HepG2 (cell line): Measurements from ENCODE around the gene ZSCAN1. TPM values are rescaled to one million over a fixed set of nuclear protein-coding genes. Genes with fewer than 3 reads are reported as not detected.

Experiments
- ARID2 ChIP-seq: sonication (generic); formaldehyde crosslinking; IDR thresholded peaks from 2 replicates; pipeline ENCODE4 v1.8.1; 2022; ENCODE audit warnings: mild to moderate bottlenecking, missing genetic modification reagents, borderline replicate concordance
- MAFK ChIP-seq, 2 experiments: IDR thresholded peaks in 1 of 2; conservative IDR thresholded peaks in 1 of 2; 2 replicates each; pipeline ENCODE4 v1.6.1; 2011; ENCODE audit warnings: improper control_type of control experiment in 2 of 2, low read length in 2 of 2
- MYC ChIP-seq: sonication (generic); formaldehyde crosslinking; IDR thresholded peaks from 2 replicates; pipeline ENCODE4 v1.9.0; 2021; ENCODE audit warnings: missing genetic modification reagents, borderline replicate concordance
- NR1H2 ChIP-seq: sonication (generic); formaldehyde crosslinking; IDR thresholded peaks from 2 replicates; pipeline ENCODE4 v1.8.1; 2022; ENCODE audit warnings: low read depth, missing genetic modification reagents, borderline replicate concordance
- RBM39 ChIP-seq: fragments of 200-400 bp; formaldehyde crosslinking; IDR thresholded peaks from one replicate; pipeline ENCODE4 v1.6.1; 2018; ENCODE audit warnings: antibody characterized with exemption, mild to moderate bottlenecking, low read depth, low read length; ENCODE audit not compliant: poor library complexity, severe bottlenecking
- ZEB1 ChIP-seq: IDR thresholded peaks from 2 replicates; pipeline ENCODE4 v1.6.1; 2012; ENCODE audit warnings: mild to moderate bottlenecking, low read depth, inconsistent platforms; ENCODE audit not compliant: insufficient replicate concordance
- ZNF101 ChIP-seq: sonication (generic); formaldehyde crosslinking; IDR thresholded peaks from 2 replicates; pipeline ENCODE4 v1.4.0; 2020; ENCODE audit warnings: mild to moderate bottlenecking, low read depth, missing genetic modification reagents, borderline replicate concordance
- ZNF24 ChIP-seq: fragments of 450-650 bp; IDR thresholded peaks from 2 replicates; pipeline ENCODE4 v1.6.1; 2017; ENCODE audit warnings: antibody characterized with exemption, mild to moderate bottlenecking
- ZNF263 ChIP-seq: sonication (generic); formaldehyde crosslinking; IDR thresholded peaks from 2 replicates; pipeline ENCODE4 v1.4.0; 2020; ENCODE audit warnings: missing genetic modification reagents
- ZNF530 ChIP-seq: sonication (generic); formaldehyde crosslinking; IDR thresholded peaks from 2 replicates; pipeline ENCODE4 v1.5.0; 2020; ENCODE audit warnings: low read depth, mild to moderate bottlenecking, missing genetic modification reagents
- ZNF878 ChIP-seq: sonication (generic); formaldehyde crosslinking; IDR thresholded peaks from 2 replicates; pipeline ENCODE4 v1.8.1; 2023; ENCODE audit warnings: mild to moderate bottlenecking, missing genetic modification reagents, moderate library complexity
- polyA plus RNA-seq, 8 experiments: library from polyadenylated mRNA; depleted of rRNA in 3 of 8; stranded (reverse) in 7 of 8; unstranded in 1 of 8; fragments of >200 nt; fragmentation: Illumina TruSeq in 4 of 8; extraction: Trizol in 4 of 8; gene quantifications; 2 replicates each; pipeline versions ENCODE4 v1.2.1 to v1.2.3, GENCODE V29; 2011 to 2016; ENCODE audit warnings: low read depth in 4 of 8, missing spikeins in 1 of 8, mixed read lengths in 1 of 8; ENCODE audit not compliant: insufficient read depth in 1 of 8
- total RNA-seq, 5 experiments: library from RNA; depleted of rRNA; stranded (reverse); fragments of >200 nt; fragmentation: Illumina TruSeq; extraction: Trizol; gene quantifications; 2 replicates each; pipeline ENCODE4 v1.2.3, GENCODE V29; 2016; ENCODE audit warnings: low read depth in 1 of 5
- TF ChIP-seq, protein P1 (sequence below): sonication (generic); formaldehyde crosslinking; IDR thresholded peaks from 2 replicates; pipeline ENCODE4 v1.4.0; 2020; ENCODE audit warnings: missing genetic modification reagents, borderline replicate concordance
- TF ChIP-seq, protein P2 (sequence below): sonication (generic); formaldehyde crosslinking; IDR thresholded peaks from 2 replicates; pipeline ENCODE4 v1.8.0; 2022; ENCODE audit warnings: mild to moderate bottlenecking, missing genetic modification reagents
- TF ChIP-seq, protein P3 (sequence below): sonication (generic); formaldehyde crosslinking; IDR thresholded peaks from 2 replicates; pipeline ENCODE4 v1.4.0; 2020; ENCODE audit warnings: missing genetic modification reagents, mild to moderate bottlenecking, borderline replicate concordance
- TF ChIP-seq, protein P4 (sequence below): sonication (generic); formaldehyde crosslinking; conservative IDR thresholded peaks from 2 replicates; pipeline ENCODE4 v1.8.0; 2022; ENCODE audit warnings: low read depth, missing genetic modification reagents
- TF ChIP-seq, protein P5 (sequence below): sonication (generic); formaldehyde crosslinking; IDR thresholded peaks from 2 replicates; pipeline ENCODE4 v1.5.0; 2020; ENCODE audit warnings: missing genetic modification reagents
- TF ChIP-seq, protein P6 (sequence below): IDR thresholded peaks from 2 replicates; pipeline ENCODE4 v1.6.1; 2016; ENCODE audit warnings: missing compliant biosample characterization, missing genetic modification reagents, borderline replicate concordance

The ZSCAN1 gene
- total and polyA plus RNA-seq, 2 of the 13 experiments (the other 11 are each of a cell fraction or from before 2014, with no cell fraction given): not detected

DNA sequence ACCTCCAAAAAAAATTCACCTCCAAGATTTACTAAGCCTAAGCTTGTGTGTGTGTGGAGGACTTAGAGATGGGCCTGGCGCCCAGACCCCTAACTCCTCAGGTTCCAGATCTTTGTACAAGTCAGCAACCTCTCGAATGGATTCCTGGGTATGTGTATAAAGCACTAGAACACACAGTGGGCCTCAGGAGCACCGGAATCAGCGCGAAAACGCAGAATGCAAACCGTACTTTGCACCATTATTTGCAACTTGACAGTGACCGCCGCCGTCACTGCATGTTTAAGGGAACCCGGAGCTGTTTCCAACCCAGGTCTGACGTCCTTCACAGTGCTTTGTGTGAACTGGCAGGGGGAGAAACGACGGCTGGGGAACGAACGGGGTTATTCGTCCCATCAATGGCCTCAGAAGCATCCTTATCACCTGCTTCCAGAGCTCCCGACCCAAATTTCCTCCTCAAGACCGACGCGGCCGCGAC is 31.9 kb upstream of the ZSCAN1 start (continued):
- TF ChIP-seq ARID2 (CRISPR knock-in tag): no peak
- no peak for TF ChIP-seq ZNF24
- no peak for TF ChIP-seq ZNF263 (CRISPR knock-in tag)
- no peak for TF ChIP-seq ZNF530 (CRISPR knock-in tag)
- TF ChIP-seq, protein P1, sequence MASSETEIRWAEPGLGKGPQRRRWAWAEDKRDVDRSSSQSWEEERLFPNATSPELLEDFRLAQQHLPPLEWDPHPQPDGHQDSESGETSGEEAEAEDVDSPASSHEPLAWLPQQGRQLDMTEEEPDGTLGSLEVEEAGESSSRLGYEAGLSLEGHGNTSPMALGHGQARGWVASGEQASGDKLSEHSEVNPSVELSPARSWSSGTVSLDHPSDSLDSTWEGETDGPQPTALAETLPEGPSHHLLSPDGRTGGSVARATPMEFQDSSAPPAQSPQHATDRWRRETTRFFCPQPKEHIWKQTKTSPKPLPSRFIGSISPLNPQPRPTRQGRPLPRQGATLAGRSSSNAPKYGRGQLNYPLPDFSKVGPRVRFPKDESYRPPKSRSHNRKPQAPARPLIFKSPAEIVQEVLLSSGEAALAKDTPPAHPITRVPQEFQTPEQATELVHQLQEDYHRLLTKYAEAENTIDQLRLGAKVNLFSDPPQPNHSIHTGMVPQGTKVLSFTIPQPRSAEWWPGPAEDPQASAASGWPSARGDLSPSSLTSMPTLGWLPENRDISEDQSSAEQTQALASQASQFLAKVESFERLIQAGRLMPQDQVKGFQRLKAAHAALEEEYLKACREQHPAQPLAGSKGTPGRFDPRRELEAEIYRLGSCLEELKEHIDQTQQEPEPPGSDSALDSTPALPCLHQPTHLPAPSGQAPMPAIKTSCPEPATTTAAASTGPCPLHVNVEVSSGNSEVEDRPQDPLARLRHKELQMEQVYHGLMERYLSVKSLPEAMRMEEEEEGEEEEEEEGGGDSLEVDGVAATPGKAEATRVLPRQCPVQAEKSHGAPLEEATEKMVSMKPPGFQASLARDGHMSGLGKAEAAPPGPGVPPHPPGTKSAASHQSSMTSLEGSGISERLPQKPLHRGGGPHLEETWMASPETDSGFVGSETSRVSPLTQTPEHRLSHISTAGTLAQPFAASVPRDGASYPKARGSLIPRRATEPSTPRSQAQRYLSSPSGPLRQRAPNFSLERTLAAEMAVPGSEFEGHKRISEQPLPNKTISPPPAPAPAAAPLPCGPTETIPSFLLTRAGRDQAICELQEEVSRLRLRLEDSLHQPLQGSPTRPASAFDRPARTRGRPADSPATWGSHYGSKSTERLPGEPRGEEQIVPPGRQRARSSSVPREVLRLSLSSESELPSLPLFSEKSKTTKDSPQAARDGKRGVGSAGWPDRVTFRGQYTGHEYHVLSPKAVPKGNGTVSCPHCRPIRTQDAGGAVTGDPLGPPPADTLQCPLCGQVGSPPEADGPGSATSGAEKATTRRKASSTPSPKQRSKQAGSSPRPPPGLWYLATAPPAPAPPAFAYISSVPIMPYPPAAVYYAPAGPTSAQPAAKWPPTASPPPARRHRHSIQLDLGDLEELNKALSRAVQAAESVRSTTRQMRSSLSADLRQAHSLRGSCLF: no peak
- TF ChIP-seq NR1H2 (CRISPR knock-in tag): no peak
- no peak for TF ChIP-seq ZNF878 (CRISPR knock-in tag)
- TF ChIP-seq, protein P2, sequence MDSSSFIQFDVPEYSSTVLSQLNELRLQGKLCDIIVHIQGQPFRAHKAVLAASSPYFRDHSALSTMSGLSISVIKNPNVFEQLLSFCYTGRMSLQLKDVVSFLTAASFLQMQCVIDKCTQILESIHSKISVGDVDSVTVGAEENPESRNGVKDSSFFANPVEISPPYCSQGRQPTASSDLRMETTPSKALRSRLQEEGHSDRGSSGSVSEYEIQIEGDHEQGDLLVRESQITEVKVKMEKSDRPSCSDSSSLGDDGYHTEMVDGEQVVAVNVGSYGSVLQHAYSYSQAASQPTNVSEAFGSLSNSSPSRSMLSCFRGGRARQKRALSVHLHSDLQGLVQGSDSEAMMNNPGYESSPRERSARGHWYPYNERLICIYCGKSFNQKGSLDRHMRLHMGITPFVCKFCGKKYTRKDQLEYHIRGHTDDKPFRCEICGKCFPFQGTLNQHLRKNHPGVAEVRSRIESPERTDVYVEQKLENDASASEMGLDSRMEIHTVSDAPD: no peak
- TF ChIP-seq, protein P3, sequence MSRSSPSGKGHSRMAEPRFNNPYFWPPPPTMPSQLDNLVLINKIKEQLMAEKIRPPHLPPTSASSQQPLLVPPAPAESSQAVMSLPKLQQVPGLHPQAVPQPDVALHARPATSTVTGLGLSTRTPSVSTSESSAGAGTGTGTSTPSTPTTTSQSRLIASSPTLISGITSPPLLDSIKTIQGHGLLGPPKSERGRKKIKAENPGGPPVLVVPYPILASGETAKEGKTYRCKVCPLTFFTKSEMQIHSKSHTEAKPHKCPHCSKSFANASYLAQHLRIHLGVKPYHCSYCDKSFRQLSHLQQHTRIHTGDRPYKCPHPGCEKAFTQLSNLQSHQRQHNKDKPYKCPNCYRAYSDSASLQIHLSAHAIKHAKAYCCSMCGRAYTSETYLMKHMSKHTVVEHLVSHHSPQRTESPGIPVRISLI (CRISPR knock-in tag): no peak
- TF ChIP-seq MYC (CRISPR knock-in tag): no peak
- TF ChIP-seq MAFK (conservative IDR thresholded peaks at IDR 0.05 in 1 of 2, IDR thresholded peaks at IDR 0.05 in 1 of 2; ENCODE audit: low read length in 2 of 2): no peak
- TF ChIP-seq, protein P4, sequence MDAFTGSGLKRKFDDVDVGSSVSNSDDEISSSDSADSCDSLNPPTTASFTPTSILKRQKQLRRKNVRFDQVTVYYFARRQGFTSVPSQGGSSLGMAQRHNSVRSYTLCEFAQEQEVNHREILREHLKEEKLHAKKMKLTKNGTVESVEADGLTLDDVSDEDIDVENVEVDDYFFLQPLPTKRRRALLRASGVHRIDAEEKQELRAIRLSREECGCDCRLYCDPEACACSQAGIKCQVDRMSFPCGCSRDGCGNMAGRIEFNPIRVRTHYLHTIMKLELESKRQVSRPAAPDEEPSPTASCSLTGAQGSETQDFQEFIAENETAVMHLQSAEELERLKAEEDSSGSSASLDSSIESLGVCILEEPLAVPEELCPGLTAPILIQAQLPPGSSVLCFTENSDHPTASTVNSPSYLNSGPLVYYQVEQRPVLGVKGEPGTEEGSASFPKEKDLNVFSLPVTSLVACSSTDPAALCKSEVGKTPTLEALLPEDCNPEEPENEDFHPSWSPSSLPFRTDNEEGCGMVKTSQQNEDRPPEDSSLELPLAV (CRISPR knock-in tag): no peak
- TF ChIP-seq ZEB1: no peak
- TF ChIP-seq, protein P5, sequence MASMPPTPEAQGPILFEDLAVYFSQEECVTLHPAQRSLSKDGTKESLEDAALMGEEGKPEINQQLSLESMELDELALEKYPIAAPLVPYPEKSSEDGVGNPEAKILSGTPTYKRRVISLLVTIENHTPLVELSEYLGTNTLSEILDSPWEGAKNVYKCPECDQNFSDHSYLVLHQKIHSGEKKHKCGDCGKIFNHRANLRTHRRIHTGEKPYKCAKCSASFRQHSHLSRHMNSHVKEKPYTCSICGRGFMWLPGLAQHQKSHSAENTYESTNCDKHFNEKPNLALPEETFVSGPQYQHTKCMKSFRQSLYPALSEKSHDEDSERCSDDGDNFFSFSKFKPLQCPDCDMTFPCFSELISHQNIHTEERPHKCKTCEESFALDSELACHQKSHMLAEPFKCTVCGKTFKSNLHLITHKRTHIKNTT (CRISPR knock-in tag): no peak
- TF ChIP-seq, protein P6, sequence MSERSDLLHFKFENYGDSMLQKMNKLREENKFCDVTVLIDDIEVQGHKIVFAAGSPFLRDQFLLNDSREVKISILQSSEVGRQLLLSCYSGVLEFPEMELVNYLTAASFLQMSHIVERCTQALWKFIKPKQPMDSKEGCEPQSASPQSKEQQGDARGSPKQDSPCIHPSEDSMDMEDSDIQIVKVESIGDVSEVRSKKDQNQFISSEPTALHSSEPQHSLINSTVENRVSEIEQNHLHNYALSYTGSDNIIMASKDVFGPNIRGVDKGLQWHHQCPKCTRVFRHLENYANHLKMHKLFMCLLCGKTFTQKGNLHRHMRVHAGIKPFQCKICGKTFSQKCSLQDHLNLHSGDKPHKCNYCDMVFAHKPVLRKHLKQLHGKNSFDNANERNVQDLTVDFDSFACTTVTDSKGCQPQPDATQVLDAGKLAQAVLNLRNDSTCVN (CRISPR knock-in tag): no peak
- TF ChIP-seq RBM39: no peak
- TF ChIP-seq ZNF101: no peak
